GM18868 (cell line): ENCODE data around the gene HSD11B1.
"Not testable (repeated sequence)": the region's sequence is repeated elsewhere in the genome, so short reads cannot be mapped to it uniquely, and the experiment has no call there.

Experiments used
- ATAC-seq: cut with Tn5 transposase; IDR thresholded peaks from one replicate; pipeline ENCODE4 v1.9.1; 2021; ENCODE audit warnings: mild to moderate bottlenecking, moderate library complexity; ENCODE audit not compliant: unreplicated experiment

The HSD11B1 gene

DNA sequence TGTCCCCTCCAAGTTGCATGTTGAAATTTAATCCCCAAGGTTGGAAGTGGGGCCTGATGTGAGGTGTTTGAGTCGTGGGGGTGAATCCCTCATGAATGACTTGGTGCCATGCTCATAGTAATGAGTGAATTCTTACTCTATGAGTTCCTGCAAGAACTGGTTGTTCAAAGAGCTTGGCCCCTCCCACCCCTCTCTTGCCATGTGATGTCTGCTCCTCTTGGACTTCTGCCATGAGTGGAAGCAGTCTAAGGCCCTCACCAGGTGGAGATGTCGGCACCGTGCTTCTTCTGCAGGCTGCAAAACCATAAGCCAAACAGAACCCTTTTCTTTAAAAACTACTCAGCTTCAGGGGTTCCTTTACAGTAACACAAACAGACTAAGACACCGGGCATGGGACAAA is 15.2 kb upstream of the HSD11B1 start:
- ATAC-seq, result no peak

DNA sequence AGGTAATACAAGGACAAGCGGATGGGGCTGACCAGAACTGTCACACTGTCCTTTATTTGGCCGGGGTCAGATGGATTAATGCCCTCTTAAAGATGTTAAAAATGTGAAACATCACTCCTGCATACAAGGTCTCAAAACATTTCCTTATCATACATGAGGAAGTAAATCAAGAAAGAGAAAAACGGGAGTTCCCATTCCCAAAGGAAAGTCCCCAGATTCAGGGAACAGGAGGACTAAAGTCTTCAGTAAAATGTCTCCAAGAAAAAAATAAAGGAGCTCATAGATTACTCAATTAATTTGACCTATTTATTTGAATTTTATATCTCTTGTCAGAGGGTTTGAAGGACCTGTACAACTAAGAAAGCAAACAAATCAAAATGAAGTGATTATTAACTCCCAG is 13.4 kb upstream of the HSD11B1 start:
- ATAC-seq, result no peak

DNA sequence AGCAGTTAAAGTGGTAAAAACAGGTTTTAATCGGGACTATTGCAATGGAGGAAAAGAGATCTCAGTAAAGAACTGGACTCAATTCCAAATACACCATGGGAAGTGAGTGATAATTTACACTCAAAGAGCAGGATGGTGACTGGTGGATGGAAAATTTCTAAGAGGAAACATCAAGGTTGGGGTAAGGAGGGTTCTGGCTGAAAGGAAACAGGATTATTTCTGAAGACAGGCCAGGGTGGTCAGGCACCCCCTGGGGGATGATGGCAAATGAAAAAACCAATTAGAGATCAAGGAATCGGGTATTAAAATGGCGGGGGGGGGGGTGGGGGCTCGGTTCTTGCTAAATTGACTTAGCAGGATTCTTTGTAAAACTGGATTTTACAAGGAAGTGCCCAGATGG is 12.3 kb upstream of the HSD11B1 start:
- no peak for ATAC-seq

DNA sequence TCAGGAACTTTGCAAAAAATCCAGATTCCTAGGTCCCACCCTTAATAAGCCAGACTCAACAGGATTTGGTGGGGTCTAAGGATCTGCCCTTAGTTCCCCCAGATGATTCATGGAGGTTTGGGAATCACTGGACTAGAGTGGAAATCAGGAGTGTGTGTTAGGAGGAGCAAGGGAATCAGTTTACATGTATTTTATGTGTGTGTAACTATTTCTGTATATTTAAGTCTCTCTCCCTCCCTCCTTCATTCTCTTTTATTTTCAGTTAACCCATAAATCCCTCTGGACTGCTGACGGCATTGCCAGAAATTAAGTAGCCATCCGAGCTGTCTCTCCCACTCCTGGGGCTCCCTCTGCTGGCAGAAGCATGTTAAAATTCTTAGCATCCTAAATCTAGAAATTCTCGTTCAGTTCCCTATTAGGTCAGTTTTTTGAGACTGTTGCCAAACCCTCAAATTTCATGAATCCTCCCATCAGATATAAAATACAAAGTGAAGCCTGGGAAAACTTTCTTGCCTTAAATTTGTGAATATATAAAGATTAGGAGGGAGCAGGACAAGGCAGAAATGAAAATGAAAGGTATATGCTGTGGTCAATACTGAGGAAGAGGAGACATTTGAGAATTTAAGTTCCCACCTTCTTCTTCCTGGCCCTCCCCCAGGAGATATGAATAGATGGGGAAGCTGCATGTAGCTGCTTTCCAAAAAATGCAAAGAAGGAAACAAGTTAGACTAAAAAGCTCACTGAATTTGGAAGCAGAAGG is 11.7 kb upstream of the HSD11B1 start:
- peak; percentile 70 for ATAC-seq

DNA sequence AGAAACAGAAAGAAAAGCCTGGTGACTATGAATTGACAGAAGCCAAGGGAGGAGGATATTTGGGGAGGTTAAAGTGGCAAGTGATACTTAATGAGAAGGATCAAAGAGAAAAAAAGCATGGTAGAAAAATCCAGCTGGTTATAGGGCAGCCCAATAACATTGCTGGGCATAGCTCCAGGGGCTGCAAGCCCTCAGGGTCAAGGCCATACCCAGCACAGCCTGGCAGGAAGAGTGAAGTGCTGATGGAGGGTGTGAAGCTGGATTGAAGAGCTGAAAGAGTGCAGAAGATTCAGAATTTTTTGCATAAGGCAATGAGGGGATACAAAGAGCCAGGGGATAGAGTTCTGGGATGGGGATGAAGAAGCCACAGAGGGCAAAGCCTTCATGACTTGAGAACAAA is 8.0 kb upstream of the HSD11B1 start:
- ATAC-seq, result no peak

DNA sequence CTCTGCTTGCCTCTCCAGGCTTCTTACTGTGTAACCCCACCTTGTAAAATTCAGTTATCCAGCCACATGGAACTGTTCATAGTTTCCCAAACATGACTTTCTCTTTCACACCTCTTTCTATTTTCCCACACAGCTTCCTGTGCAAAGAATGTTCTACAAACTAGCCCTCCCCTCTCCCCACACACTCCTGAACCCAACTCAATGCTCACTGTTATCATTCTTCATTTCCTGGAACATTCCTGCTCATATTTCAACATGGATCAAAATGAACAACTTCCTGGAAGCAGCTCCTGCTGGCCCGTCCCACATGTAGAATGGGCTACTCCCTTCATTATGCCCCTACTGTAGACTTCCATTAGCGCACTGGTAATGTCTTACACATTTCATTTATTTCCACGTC is 7.5 kb upstream of the HSD11B1 start:
- ATAC-seq, result no peak

DNA sequence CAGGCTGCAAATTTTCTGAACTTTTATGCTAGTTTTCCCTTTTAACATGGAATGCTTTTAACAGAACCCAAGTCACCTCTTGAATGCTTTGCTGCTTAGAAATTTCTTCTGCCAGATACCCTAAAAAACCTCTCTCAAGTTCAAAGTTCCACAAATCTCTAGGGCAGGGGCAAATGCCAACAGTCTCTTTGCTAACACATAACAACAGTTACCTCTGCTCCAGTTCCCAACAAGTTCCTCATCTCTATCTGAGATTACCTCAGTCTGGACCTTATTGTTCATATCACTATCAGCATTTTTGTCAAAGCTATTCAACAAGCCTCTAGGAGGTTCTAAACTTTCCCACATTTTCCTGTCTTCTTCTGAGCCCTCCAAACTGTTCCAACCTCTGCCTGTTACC is 4.0 kb upstream of the HSD11B1 start:
- ATAC-seq, result not testable (repeated sequence)

DNA sequence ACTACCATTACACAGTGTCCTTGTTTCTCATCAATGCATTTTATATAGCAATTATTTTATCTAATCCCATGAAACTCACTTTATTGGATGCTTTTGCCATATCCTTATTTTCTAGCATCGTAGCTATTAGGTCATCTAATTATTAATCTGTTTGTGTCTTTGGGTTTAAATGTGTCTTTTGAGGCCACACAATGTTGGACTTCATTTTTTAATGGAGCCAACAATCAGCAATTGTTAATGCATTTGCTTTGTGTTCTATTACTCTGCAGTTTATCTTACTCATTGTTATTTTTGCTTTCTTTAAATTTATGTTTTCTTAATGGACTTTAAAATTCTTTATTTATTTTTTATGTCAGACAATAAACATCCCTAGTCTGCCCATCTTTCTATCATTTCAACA is 1.8 kb upstream of the HSD11B1 start:
- no peak for ATAC-seq

DNA sequence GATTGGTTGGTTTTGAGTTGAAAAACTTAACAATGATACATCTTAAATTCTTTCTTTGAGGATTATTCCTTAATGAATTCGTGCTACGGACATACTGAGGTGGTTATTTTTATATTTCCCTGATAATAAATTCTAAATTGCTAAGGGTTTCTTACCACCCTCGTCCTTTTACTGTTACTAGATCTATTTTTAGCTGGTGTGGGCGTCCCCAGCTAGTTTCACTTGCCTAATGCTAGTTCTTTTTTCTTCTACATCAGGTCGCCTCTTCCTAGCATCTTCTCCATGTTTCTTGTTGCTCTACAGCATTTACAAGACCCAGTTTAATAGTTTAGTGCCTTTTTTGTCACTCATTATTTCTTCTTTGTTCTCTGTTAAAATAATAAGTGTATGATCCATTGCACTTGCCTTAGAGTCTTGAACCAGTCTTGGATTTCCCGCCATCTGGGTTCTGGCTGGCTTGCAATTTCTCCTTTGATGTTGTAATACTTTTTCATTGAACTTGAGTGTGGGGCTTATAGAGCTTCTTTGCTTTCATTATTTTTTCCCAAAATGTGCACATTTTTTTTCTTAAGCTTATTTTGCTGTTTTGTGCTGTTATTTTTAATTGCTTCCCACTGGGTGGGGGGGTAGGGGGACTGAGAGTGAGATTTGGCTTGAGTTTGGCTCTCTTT is 677 bp upstream of the HSD11B1 start:
- peak; percentile 81 for ATAC-seq

DNA sequence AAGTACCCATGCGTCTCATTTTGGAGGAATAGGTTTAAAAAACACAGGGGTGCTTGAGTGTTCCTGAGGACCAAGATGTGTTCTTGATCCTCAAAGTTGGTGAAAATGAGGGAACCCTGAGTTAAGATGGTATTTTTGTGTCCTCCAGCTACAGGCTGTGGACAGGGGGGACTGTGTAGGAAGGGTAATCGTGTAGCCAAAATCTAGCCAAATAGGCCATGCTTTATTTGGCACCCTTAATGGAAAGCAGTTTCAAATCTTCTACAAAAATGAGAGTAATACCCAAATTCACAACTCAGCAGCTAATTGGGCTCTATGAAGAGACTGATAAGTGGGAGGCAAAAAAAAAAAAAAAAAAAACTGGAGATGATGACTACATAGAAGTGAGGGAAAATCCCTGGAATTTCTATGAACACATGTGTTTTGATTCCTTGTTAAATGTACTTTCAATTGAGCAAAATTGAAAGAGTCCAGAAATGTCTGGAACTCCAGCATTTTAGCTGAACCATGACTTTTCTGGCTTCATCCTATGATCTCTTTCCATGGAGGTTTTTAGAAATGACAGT is 470 bp downstream of the HSD11B1 start:
- ATAC-seq, result no peak

DNA sequence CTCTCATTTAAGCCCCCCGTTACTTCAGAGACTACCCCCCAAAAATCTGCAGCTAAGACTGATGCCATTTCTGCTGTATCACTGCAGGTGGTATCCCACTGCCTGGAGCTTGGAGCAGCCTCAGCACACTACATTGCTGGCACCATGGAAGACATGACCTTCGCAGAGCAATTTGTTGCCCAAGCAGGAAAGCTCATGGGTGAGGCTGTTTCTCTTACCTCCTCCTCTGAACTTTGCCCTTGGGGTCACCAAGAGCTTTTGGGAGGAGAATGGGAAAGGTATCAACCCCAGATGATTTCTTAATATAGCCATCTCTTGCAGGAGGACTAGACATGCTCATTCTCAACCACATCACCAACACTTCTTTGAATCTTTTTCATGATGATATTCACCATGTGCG is 2.0 kb downstream of the HSD11B1 start:
- no peak for ATAC-seq

DNA sequence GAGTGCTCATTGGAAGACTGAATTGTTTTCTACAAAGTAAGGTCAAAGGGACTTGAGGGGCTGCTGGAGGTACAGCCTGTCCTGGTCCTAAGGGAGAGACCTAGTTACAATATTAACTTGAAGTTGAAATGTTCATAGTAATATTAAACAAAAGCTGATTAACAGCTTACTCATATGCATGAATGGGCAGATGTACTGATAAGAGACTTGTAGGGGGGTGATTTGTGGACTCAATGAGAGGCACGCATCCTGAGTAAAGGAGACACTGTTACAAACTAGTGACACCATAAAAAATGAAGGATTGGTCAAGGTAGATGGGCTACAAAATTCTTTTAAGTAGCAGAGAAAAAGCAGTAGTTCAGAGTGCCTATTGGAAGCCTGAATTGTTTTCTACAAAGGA is 2.7 kb downstream of the HSD11B1 start:
- ATAC-seq, result no peak

DNA sequence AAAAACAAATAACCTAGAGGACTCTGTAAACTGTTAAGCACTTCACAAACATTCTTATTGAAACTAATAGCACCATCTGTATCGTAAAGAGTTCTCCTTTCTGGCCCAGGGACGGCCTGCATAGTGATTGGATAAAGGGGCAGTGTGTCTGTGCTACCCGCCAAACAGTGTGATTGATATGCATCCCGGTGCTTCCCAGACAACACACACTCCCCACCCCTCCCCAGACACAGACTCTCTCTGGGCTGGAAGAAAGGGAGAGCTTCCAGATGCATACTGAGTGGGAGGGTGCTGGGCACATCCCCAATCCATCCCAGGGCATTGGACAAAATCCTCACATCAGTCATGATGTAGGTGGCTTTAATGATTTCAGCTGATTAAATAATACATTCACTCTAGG is 3.7 kb downstream of the HSD11B1 start:
- ATAC-seq, result no peak

DNA sequence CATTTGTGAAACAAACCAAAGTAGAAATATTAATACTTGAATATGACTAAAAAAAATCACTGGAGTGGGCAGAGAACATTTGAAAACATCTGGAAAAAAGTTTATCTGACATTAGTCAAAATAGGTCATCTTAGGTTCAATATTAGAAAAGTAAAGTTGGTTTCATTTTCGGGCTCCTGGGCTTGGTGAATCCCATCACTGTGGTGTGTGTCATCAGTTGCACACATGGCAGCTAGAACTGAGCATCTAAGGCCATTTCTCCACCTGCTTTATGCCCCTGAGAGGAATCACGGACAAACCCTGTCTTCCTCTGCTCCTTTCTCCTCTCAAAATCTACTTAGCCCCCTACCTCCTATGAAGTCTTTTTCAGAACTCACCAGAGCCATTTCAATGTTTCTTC is 5.4 kb downstream of the HSD11B1 start:
- peak; percentile 45 for ATAC-seq

DNA sequence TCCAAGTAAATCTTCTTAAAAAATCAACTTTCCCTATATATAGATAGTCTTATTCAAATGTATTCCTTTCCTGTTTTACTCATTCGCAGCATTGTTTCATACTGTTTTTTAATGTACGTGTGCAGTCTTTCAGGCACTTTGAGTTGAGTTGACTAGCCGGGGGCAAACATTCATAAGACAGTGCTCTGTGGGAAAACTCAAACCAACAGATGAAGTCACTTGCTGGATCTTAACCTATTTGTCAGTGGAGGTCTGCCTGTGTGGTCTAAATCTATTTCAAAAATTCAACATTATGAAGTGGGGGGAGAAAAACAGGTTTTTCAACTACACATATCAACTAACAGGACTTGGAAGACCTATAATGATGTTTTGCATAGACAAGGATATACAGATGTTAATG is 6.2 kb downstream of the HSD11B1 start:
- ATAC-seq, result no peak

DNA sequence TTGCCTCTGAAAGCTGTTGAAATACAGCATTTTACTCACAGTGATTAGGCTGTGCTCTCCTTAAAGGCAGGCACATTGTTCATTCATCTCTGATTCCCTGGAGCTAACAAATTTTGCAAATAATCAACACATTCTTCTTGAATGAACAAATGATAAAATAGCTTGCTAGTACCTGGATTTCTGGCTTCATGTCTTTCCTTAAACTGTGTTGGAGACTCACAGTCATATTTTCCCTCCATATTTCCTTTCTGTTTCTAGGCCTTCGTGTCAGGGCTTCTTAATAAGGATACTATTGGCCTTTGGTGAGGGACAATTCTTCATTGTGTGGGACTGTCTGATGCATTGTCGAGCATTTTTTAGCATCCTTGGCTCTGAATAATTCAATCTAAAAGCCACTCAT is 9.7 kb downstream of the HSD11B1 start:
- no peak for ATAC-seq

DNA sequence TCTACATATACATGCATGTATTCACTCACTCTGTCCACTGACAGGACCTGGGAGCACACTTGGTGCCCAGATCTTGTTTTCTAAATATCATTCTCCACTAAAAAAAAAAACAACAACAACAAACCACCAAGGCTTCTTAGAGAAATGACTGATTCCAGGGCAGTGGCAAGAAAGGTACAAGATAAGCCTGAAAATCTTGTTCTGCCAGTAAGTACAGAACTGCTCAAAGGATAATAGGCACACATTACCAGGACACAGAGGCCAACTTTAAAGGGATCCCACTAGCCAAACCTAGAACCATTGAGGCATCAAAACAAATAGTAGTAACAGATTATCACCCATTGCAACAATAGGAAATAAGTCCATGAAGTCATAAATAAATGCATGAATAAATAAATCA is 10.7 kb downstream of the HSD11B1 start:
- no peak for ATAC-seq

DNA sequence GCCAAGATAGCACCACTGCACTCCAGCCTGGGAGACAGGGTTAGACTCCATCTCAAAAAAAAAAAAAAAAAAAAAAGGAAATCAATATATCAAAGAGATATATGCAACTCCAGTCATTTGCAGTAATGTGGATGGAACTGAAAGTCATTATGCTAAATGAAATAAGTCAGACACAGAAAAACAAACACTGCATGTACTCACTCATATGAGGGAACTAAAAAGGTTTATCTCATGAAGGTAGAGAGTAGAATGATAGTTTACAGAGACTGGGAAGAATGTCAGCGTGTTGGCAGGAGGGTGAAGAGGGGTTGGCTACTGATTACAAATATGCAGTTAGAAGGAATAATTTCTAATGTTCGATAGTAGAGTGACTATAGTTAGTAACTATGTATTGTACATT is 13.2 kb downstream of the HSD11B1 start:
- no peak for ATAC-seq

DNA sequence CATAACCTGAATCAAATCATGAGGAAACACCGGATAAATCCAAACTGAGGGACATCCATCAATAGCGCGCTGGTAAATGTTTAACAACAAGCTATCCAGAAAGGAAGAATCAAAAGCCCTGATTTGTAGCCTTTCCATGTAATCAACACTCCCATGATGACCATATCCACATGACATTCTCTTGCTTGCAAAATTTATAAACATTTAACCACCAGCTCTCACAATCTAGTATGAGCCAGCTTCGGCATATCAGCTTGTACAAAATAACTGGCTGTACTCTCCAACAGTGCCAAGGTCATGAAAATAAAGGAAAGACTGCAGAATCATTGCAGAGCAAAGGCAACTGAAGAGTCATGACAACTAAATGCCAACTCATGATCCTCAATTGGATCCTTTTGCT is 15.7 kb downstream of the HSD11B1 start:
- ATAC-seq, result no peak

DNA sequence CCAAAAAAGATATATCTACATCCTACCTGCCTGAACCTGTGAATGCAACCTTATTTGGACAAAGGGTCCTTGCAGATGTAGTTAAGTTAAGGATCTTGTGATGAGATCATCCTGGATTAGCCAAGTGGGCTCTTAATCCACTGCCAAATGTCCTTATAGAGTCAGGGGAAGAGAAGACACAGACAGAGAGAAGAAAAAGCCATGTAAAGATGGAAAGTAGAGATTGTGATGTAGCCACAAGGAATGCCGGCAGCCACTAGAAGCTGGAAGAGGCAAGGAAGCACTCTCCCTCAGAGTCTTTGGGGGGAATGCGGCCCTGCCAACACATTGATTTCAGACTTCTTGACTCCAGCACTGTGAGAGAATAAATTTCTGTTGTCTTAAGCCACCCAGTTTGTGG is 16.2 kb downstream of the HSD11B1 start:
- no peak for ATAC-seq

DNA sequence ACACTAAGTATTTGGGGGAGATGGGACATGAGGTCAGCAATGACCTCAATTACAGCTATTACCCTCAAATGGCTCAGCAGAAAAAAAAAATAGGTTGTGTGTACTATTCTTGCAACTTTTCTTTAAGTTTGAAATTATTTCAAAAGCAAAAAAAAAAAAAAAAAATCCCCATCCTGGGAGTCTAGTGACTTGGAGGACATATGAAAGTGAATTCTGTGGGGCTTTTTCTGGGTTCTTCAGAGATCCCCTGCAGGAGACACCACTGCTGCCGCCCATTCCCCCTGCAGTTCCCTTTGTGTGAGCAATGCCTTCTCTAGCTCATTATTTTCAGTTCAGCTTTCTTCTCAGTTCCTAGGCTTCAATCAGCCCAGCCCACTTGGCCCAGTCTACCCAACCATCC is 16.7 kb downstream of the HSD11B1 start:
- peak; percentile 59 for ATAC-seq

DNA sequence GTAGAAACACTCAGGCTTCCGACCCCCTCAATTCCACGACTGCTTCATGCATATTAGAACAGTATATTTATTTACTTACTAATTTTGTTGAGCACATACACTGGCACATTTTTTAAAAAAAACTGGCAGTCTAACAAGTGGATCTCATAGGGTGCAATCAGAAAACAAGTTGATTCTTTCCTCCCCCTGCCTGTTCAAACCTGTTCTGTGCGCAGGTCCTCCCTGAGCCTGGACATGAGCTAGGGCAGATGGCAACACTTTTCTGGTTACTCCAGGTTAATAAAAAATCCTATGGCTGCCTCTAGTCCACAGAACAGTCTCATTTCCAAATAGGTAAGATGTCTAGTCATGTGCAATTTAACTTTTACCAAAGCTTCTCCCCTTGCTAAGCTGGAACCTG is 18.6 kb downstream of the HSD11B1 start:
- no peak for ATAC-seq
